ENCODE data around the gene CR2. TPM values are rescaled to one million over a fixed set of nuclear protein-coding genes. Genes with fewer than 3 reads are reported as not detected.
"Not testable (repeated sequence)": the region's sequence is repeated elsewhere in the genome, so short reads cannot be mapped to it uniquely, and the experiment has no call there.

Gene CR2
- total RNA-seq, 2 donors from 2014 or later, result 0.05 to 0.35 TPM

- intact Hi-C loops (cut with DNase I); H3K27me3 ChIP-seq; H3K9me3 ChIP-seq; H3K4me3 ChIP-seq; DNase-seq; H3K36me3 ChIP-seq; H3K27ac ChIP-seq; H3K4me1 ChIP-seq; H3K9ac ChIP-seq (ENCODE audit: low read depth in 2 of 2, low read length in 2 of 2): not testable (repeated sequence)
Observed at GRCh38 chr1:207536263-207536662, 82.1 kb downstream of the CR2 start.

Other genes with a start within 250 kb of the CR2 start
- 10 to 100 TPM; 49.4 to 70.7 TPM for gene CD55, start 132.7 kb upstream of the CR2 start, total RNA-seq
- 1 to 10 TPM in 1 of 2 donors, under 1 TPM in 1; 0.42 to 3.5 TPM for gene CR1, start 41.8 kb downstream of the CR2 start, total RNA-seq
- not detected for gene CR1L, start 190.8 kb downstream of the CR2 start, total RNA-seq

Measured in colonic mucosa (tissue), 4 donors.